Epithelial cell of esophagus (primary cell): ENCODE results near the gene SNAP25.

ENCODE experiments used
- DNase-seq: peaks from one replicate; pipeline ENCODE4 v3.0.0; 2010; ENCODE audit warnings: low read depth
- H3K4me3 ChIP-seq: 2 replicates; pipeline ENCODE4 v1.5.1; 2011; ENCODE audit warnings: mild to moderate bottlenecking, low read length, control low read depth
- TF ChIP-seq, protein P1 (sequence below): IDR thresholded peaks from 2 replicates; pipeline ENCODE4 v1.5.1; 2011; ENCODE audit warnings: low read depth, mild to moderate bottlenecking, low read length, control low read depth, inconsistent platforms; ENCODE audit not compliant: insufficient read depth; ENCODE audit errors: missing control alignments

The SNAP25 gene

DNA sequence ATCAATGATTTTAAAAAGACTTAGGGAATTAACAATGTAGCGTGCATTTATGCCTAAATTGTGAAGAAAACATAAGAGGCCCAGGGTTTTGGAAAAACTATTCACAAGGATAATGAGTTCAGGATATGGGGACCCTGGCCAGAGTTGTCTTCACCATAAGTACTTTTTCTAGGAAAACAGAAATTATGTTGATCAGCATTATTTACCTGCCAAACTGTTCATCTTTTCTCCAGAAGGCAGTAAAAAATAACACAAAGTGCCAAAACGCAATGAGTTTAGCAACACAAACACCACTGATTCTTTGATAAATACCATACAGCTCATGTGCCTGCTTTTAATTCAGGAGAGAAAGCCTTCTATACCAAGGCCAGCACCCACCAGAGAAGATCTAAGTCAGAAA lies 43.1 kb downstream of the SNAP25 start:
- DNase-seq, result no peak
- TF ChIP-seq, protein P1, sequence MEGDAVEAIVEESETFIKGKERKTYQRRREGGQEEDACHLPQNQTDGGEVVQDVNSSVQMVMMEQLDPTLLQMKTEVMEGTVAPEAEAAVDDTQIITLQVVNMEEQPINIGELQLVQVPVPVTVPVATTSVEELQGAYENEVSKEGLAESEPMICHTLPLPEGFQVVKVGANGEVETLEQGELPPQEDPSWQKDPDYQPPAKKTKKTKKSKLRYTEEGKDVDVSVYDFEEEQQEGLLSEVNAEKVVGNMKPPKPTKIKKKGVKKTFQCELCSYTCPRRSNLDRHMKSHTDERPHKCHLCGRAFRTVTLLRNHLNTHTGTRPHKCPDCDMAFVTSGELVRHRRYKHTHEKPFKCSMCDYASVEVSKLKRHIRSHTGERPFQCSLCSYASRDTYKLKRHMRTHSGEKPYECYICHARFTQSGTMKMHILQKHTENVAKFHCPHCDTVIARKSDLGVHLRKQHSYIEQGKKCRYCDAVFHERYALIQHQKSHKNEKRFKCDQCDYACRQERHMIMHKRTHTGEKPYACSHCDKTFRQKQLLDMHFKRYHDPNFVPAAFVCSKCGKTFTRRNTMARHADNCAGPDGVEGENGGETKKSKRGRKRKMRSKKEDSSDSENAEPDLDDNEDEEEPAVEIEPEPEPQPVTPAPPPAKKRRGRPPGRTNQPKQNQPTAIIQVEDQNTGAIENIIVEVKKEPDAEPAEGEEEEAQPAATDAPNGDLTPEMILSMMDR, result no peak
- no peak overlapping the region for H3K4me3 ChIP-seq

DNA sequence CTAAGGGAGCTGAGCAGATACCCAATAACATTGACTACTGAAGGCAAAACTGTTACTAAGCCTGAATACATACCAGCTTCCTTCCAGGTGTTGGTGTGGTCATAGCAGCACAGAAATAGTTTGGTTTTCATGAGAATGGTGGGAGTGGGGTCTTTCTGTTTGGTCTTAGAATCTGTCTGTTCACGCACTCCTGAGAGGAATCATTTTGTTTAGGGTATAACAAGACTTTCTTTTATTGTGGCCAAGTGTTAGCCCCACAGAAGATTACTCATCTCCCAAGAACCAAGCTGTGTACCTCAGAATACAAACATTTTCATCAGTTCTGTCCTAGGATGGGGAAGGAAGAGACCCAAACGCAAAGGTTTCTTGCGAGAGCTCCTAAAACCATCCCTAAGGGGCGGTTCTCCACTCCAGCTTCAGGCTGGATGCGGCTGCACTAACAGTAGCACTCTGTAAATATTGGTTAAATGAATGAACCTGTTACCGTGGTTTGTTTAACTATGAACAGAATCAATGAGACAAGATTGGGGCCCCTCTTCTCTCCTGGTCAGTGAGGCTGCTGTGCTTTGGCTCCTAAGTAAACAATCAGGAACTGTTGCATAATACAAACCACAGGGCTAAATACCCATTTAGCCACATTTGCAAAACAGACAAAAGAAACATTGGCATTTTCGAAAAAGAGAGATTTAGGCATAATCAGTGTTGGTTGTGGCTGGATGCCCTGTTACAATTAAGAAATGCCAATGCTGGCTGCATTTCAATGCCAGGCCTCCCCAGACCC lies 44.9 kb downstream of the SNAP25 start:
- TF ChIP-seq, protein P1, result no peak
- no peak for DNase-seq
- H3K4me3 ChIP-seq, result no peak overlapping the region

DNA sequence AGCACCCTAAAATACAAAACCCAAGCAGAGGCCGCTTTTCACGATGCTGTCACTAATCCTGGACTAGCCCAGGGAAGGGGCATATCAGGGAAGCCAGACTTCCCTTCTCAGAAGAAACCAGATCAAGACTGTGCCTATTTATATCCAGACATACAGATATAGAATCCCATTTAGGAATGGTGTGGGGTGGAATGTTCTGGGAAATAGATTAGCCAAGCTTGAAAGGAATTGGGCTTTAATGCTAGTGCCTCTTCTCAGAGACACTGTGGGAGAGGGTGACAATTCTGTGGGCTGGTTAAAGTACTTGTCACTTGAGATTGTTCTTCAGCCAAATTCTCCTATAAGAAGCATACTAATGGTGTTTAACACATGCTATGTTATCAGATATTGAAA lies 45.5 kb downstream of the SNAP25 start:
- H3K4me3 ChIP-seq, result no peak overlapping the region
- DNase-seq, result no peak
- TF ChIP-seq, protein P1, result no peak

DNA sequence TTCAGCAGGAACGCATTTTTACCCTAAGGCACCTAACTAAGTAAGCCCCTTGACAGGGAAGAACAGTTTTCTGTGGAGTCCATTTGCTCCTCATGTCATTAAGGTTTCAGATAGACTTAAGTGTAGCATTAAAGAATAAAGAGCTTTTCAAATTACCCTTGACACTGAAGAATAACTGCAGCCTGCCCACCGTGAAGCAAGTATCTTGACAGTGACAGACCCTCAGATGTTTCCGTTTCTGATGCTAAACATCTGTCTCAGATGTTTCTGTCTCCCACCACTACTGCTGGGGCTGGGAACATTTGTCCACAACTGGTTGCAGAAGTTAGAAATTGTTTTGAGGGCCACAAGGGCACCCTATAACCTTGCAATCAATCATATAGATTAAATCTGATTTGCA lies 50.0 kb downstream of the SNAP25 start:
- no peak for DNase-seq
- TF ChIP-seq, protein P1, result no peak
- H3K4me3 ChIP-seq, result no peak overlapping the region

DNA sequence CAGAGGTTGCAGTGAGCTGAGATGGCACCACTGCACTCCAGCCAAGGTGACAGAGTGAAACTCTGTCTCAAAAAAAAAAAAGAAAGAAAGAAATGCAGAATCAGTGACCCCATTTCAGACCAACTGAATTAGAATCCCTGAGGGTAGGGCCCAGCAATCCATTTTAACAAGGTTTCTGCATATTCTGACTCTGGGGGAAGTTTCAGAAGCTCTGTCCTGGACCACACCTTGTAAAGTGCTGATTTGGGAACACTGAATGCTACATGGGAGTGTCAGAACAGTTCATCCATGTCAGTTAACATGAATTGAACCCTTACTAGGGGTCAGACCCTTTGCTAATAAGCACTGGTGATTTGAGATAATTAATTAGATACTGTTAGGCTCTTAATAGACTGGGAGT lies 52.0 kb downstream of the SNAP25 start:
- DNase-seq, result no peak
- TF ChIP-seq, protein P1, result no peak
- H3K4me3 ChIP-seq, result no peak overlapping the region

DNA sequence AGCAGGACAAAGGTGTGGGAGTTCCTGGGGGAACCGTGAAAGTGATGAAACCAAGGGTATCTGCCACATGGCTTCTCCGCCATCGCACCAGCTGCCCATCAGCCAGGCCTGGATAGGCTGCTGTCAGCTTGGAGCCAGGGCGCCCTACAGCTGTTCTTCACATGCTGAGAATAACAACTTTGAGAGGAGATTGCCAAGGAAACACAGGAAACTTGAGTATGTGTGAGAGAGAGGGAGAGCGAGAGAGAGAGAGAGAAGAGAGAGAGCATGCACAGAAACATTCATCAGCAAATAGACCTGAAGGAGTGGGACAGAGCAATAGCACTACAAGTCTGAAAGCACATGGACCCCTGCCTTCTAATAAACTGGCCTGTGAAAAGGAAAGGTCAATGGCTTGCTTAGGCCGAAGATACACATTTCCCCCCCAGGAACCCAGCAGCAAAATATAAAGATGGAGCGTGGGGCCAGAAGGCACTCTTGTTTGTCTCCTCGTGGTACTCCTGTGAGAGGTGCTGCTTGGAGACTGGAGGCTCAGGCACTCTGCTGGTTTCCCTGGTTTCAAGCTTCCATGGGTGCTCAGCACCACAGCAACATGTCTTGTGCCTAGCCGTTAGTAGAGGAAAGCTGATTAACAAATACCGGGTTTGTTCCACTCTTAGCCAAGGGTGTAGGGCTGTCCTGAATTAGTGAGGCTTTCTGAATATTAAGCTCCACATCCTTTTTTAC lies 53.0 kb downstream of the SNAP25 start:
- TF ChIP-seq, protein P1, result no peak
- DNase-seq, result no peak
- H3K4me3 ChIP-seq, result no peak overlapping the region
